IPS-18a (cell line): ENCODE results near the gene ZC3H12C.

Experiments used
- H3K27ac ChIP-seq: one replicate; pipeline ENCODE4 v1.5.1; 2013; ENCODE audit warnings: low read length
- H3K27me3 ChIP-seq: one replicate; pipeline ENCODE4 v1.6.1; 2013; ENCODE audit warnings: mild to moderate bottlenecking, low read length; ENCODE audit not compliant: control insufficient read depth, insufficient read depth
- H3K36me3 ChIP-seq: one replicate; pipeline ENCODE4 v1.6.1; 2013; ENCODE audit warnings: low read depth, low read length; ENCODE audit not compliant: control insufficient read depth
- H3K4me1 ChIP-seq: one replicate; pipeline ENCODE4 v1.6.1; 2013; ENCODE audit warnings: low read depth, low read length; ENCODE audit not compliant: control insufficient read depth
- H3K4me3 ChIP-seq: one replicate; pipeline ENCODE4 v1.5.1; 2013; ENCODE audit warnings: low read length
- H3K9ac ChIP-seq: one replicate; pipeline ENCODE4 v1.6.1; 2013; ENCODE audit warnings: mild to moderate bottlenecking, low read length, moderate library complexity
- H3K9me3 ChIP-seq: one replicate; pipeline ENCODE4 v1.6.1; 2013; ENCODE audit warnings: low read depth, low read length; ENCODE audit not compliant: control insufficient read depth

Gene ZC3H12C

DNA sequence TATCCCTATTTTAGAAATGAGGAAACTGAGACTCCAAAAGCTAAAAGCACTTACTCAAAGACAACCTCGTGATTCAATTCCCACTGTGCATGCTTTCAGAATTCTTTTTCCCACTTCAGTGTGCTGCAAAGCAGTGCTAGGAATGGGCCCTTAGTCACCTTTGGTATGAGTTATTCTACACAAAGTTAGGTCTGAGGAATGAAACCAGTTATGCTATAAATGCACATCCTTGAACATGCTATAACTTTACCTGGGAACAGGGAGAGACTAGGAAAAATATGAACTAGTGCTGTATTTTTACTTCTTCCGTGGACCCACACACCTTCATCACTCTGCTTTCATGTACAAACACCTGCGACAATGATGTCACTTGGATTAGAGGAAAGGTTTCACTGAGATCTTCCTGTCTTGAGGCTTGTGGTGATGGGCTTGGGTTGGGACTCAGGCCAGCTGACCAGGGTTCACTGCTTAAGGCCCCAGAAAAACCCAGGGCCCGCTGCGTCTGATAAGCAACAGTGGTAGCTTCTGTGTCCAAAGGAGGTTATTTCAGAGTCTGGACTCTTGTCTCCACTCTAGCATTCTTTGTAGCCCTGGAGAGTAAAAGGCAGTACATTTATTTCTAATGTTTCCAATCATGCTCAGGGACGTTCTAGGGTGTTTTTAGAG, 81.6 kb downstream of the ZC3H12C start:
- no peak overlapping the region for H3K27ac ChIP-seq
- no peak overlapping the region for H3K9ac ChIP-seq
- no peaks in the 10 kb centered on the region for H3K9me3 ChIP-seq
- peak overlapping the region; percentile 14 for H3K4me3 ChIP-seq
- H3K36me3 ChIP-seq = no peaks in the 10 kb centered on the region
- peaks cover 35% of the 10 kb centered on the region for H3K4me1 ChIP-seq
- no peaks in the 10 kb centered on the region for H3K27me3 ChIP-seq

- Histone ChIP-seq H3K9ac (no peak overlapping the region), H3K36me3 (no peaks in the 10 kb centered on the region), H3K4me3 (no peak overlapping the region), H3K9me3 (no peaks in the 10 kb centered on the region), H3K27me3 (no peaks in the 10 kb centered on the region), H3K27ac (no peak overlapping the region), H3K4me1 (peaks cover 35% of the 10 kb centered on the region)
These were observed 83.3 kb downstream of the ZC3H12C start for GRCh38 chr11:110176366-110177085.

GRCh38 chr11:110177086-110177456, 83.9 kb downstream of the ZC3H12C start:
- Histone ChIP-seq H3K27ac (no peak overlapping the region), H3K27me3 (no peaks in the 10 kb centered on the region)

DNA sequence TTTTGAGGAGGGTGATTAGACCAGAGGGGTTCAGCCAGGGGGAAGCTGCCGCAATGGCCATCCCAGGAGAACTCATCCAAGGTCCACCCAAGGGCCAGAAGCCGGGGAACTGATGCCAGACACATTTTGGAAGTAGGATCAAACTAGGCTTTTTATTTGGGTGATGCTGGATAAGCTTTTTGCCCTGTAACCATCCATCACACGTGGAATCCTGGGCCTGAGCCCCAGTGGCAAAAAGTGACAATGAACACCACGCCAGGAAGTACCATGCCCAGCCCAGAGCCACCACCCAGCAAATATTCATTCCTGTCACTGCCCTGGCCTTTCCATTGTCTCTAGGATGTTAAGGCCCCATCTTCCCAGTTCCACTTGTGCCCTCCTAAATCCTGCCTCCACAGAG, 85.9 kb downstream of the ZC3H12C start:
- no peak overlapping the region for H3K9ac ChIP-seq
- no peak overlapping the region for H3K27ac ChIP-seq
- no peaks in the 10 kb centered on the region for H3K9me3 ChIP-seq
- H3K4me1 ChIP-seq = peaks cover 22% of the 10 kb centered on the region
- no peak overlapping the region for H3K4me3 ChIP-seq
- no peaks in the 10 kb centered on the region for H3K36me3 ChIP-seq
- H3K27me3 ChIP-seq = no peaks in the 10 kb centered on the region

More at GRCh38 chr11:110177086-110177456, 83.9 kb downstream of the ZC3H12C start:
- Histone ChIP-seq H3K36me3 (no peaks in the 10 kb centered on the region), H3K9ac (no peak overlapping the region), H3K4me3 (no peak overlapping the region), H3K9me3 (no peaks in the 10 kb centered on the region), H3K4me1 (peaks cover 35% of the 10 kb centered on the region)

- peaks cover 14% of the 10 kb centered on the region for H3K4me1 ChIP-seq
- H3K9ac ChIP-seq = no peak overlapping the region
- no peak overlapping the region for H3K4me3 ChIP-seq
- no peaks in the 10 kb centered on the region for H3K27me3 ChIP-seq
- no peaks in the 10 kb centered on the region for H3K9me3 ChIP-seq
- no peaks in the 10 kb centered on the region for H3K36me3 ChIP-seq
- no peak overlapping the region for H3K27ac ChIP-seq
These were observed 89.7 kb downstream of the ZC3H12C start for GRCh38 chr11:110182886-110183285.

GRCh38 chr11:110184456-110184855, 91.3 kb downstream of the ZC3H12C start:
- H3K27ac ChIP-seq = no peak overlapping the region
- no peak overlapping the region for H3K9ac ChIP-seq
- no peaks in the 10 kb centered on the region for H3K9me3 ChIP-seq
- no peaks in the 10 kb centered on the region for H3K36me3 ChIP-seq
- H3K4me1 ChIP-seq = peaks cover 14% of the 10 kb centered on the region
- H3K4me3 ChIP-seq = no peak overlapping the region
- no peaks in the 10 kb centered on the region for H3K27me3 ChIP-seq

GRCh38 chr11:110185121-110185591, 92.0 kb downstream of the ZC3H12C start:
- Histone ChIP-seq H3K9ac (no peak overlapping the region), H3K27ac (no peak overlapping the region), H3K4me1 (peaks cover 14% of the 10 kb centered on the region), H3K36me3 (no peaks in the 10 kb centered on the region), H3K4me3 (no peak overlapping the region), H3K9me3 (no peaks in the 10 kb centered on the region), H3K27me3 (no peaks in the 10 kb centered on the region)

DNA sequence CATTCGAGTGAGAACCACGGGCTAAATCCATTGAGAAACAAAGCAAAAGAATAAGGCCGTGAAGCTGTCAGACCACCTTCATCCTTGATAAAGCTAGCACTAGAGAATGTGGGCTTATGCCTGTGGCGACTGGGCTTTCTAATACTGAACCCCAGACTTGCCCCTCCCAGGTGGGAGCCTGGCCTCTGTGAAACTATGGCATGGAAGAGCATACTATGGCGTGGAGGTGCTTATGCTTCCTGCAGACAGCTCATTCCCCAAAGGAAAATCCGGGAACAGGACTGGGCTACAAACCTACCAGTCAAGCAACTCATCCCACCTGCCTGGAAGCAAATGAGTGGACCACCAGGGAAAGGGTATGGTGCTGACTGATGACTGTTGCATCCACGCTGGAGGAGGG, 92.4 kb downstream of the ZC3H12C start:
- Histone ChIP-seq H3K4me1 (peaks cover 14% of the 10 kb centered on the region), H3K27me3 (no peaks in the 10 kb centered on the region), H3K4me3 (no peak overlapping the region), H3K9ac (no peak overlapping the region), H3K9me3 (no peaks in the 10 kb centered on the region), H3K27ac (no peak overlapping the region), H3K36me3 (no peaks in the 10 kb centered on the region)

GRCh38 chr11:110186456-110186855, 93.3 kb downstream of the ZC3H12C start:
- no peak overlapping the region for H3K4me3 ChIP-seq
- H3K9me3 ChIP-seq = no peaks in the 10 kb centered on the region
- no peak overlapping the region for H3K27ac ChIP-seq
- peaks cover 14% of the 10 kb centered on the region for H3K4me1 ChIP-seq
- no peak overlapping the region for H3K9ac ChIP-seq
- no peaks in the 10 kb centered on the region for H3K27me3 ChIP-seq
- no peaks in the 10 kb centered on the region for H3K36me3 ChIP-seq

DNA sequence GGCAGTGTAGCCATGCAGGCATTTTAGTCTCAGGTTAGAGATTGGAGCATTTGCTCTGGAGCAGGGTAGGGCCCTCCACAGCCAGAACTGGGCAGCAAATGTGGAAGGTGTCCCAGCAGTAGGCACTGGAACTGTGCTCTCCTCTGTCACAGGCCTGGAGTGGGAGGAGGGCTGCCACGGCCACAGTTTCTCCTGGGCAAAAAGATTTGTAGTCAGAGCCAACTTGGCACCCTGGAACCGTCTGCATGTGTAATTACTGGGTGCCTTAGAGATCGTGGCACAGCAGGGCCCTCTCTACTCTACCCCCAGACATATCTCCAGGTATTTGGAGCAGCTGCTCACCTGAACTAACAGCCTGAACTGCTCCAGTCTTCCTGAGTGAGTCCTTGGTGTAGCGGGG, 93.7 kb downstream of the ZC3H12C start:
- Histone ChIP-seq H3K9me3 (no peaks in the 10 kb centered on the region), H3K4me1 (peaks cover 14% of the 10 kb centered on the region), H3K27ac (no peak overlapping the region), H3K27me3 (no peaks in the 10 kb centered on the region), H3K4me3 (no peak overlapping the region), H3K9ac (no peak overlapping the region), H3K36me3 (no peaks in the 10 kb centered on the region)

DNA sequence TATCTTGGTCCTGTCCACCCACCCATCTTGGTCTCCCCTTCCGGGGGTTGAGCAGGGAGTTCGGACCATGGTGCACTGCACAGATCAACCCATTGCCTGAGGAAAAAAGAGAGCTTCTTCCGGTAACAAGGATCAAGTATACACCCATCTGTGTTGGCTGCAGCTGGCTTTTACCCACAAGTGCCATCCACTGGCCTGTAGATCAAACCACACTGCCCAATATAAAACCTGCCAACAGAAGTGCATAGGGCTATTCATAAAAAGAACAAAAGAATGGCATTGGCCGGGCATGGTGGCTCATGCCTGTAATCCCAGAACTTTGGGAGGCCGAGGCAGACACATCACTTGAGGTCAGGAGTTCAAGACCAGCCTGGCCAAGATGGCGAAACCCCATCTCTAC, 94.5 kb downstream of the ZC3H12C start:
- no peaks in the 10 kb centered on the region for H3K27me3 ChIP-seq
- peaks cover 14% of the 10 kb centered on the region for H3K4me1 ChIP-seq
- no peak overlapping the region for H3K4me3 ChIP-seq
- no peaks in the 10 kb centered on the region for H3K9me3 ChIP-seq
- H3K36me3 ChIP-seq = no peaks in the 10 kb centered on the region
- no peak overlapping the region for H3K9ac ChIP-seq
- H3K27ac ChIP-seq = no peak overlapping the region

- Histone ChIP-seq H3K27ac (no peak overlapping the region), H3K9ac (no peak overlapping the region), H3K27me3 (no peaks in the 10 kb centered on the region), H3K4me3 (no peak overlapping the region), H3K9me3 (no peaks in the 10 kb centered on the region), H3K36me3 (no peaks in the 10 kb centered on the region), H3K4me1 (peaks cover 7% of the 10 kb centered on the region)
These were observed 97.7 kb downstream of the ZC3H12C start for GRCh38 chr11:110190885-110191284.
